Measurements from ENCODE around the gene PAOX. TPM values are rescaled to one million over a fixed set of nuclear protein-coding genes. Genes with fewer than 3 reads are reported as not detected.

The PAOX gene
- total and polyA plus RNA-seq, 2 of the 4 experiments (the other 2 are of a cell fraction) = 3.8 to 4.5 TPM

GRCh38 chr10:133346413-133346812 is 32.6 kb upstream of the PAOX start:
- POLR2A ChIA-PET (ENCODE audit: unreplicated experiment) = no interaction called here

More at GRCh38 chr10:133346413-133346812, 32.6 kb upstream of the PAOX start:
- H3K36me3 ChIP-seq (ENCODE audit: control insufficient read depth, insufficient read depth, low read length) = no peaks in the 10 kb centered on the region
- no peak overlapping the region for H2AK9ac ChIP-seq (replicated peaks; ENCODE audit: low read depth, low read length, poor library complexity)
- no TSS peak for BruUV-seq (replicated peaks)
- H3K14ac ChIP-seq (replicated peaks; ENCODE audit: low read depth, low read length) = no peak overlapping the region
- no peak overlapping the region for H4K91ac ChIP-seq (ENCODE audit: insufficient read depth, low read depth, low read length)
- CTCF ChIA-PET = interaction anchor here (0.7 kb wide), 1 partner anchor 166 kb away, joined by 3 read pairs; no protein-coding TSS in a partner anchor
- no peak overlapping the region for H3K4me3 ChIP-seq (ENCODE audit: insufficient read depth, low read depth, low read length)
- H2BK120ac ChIP-seq (ENCODE audit: low read depth, low read length) = no peak overlapping the region
- DNase-seq (no peak), ATAC-seq (ENCODE audit: low read depth) (no peak)
- H3K27ac ChIP-seq (ENCODE audit: insufficient read depth, low read length) = no peak overlapping the region
- no peak overlapping the region for H2BK20ac ChIP-seq (ENCODE audit: low read depth, low read length)
- no peak overlapping the region for H3K4me2 ChIP-seq (ENCODE audit: low read depth, low read length)
- TF ChIP-seq NFE2L2 (IDR thresholded peaks at IDR 0.05; ENCODE audit: low read depth, low read length) (no peak), MAFK (IDR thresholded peaks at IDR 0.05; ENCODE audit: low read depth, low read length) (no peak), CTCF (conservative IDR thresholded peaks at IDR 0.05; ENCODE audit: low read depth, low read length) (no peak), RCOR1 (IDR thresholded peaks at IDR 0.05; ENCODE audit: insufficient replicate concordance, low read length) (no peak), MAZ (IDR thresholded peaks at IDR 0.05; ENCODE audit: borderline replicate concordance, low read depth, low read length) (no peak), POLR2A (IDR thresholded peaks at IDR 0.05; ENCODE audit: low read depth, low read length) (no peak), SMC3 (IDR thresholded peaks at IDR 0.05; ENCODE audit: low read depth, low read length) (no peak), BHLHE40 (IDR thresholded peaks at IDR 0.05; ENCODE audit: low read depth, low read length) (no peak), RAD21 (IDR thresholded peaks at IDR 0.05; ENCODE audit: low read length) (no peak), CEBPB (IDR thresholded peaks at IDR 0.05; ENCODE audit: low read depth, low read length) (no peak), FOS (IDR thresholded peaks at IDR 0.05; ENCODE audit: low read depth, low read length) (no peak), USF2 (IDR thresholded peaks at IDR 0.05; ENCODE audit: low read depth, low read length) (no peak), RFX5 (IDR thresholded peaks at IDR 0.05; ENCODE audit: low read depth, low read length) (no peak)
- peaks cover 18% of the 10 kb centered on the region for H3K27me3 ChIP-seq (ENCODE audit: control insufficient read depth, insufficient read depth, low read length)
- H2AK5ac ChIP-seq (ENCODE audit: low read depth, low read length) = no peak overlapping the region
- no peak overlapping the region for H2AFZ ChIP-seq (replicated peaks; ENCODE audit: low read length, poor library complexity)
- 58% methylated on average over 7 of the region's 11 CpGs; no CpG with 5 or more reads in 1 of the 2 experiments for WGBS, 2 experiments (ENCODE audit: extremely low coverage in 2 of 2, insufficient read length in 1 of 2)
- H3K4me1 ChIP-seq (ENCODE audit: control insufficient read depth, insufficient read depth, low read length) = no peaks in the 10 kb centered on the region
- H3K23ac ChIP-seq (ENCODE audit: low read depth, low read length) = no peak overlapping the region
- no peak overlapping the region for H3K56ac ChIP-seq (ENCODE audit: extremely low read depth, insufficient read depth, low read length)
- intact Hi-C loops (cut with micrococcal nuclease) = no loop called here
- no peak overlapping the region for H3K4ac ChIP-seq (ENCODE audit: low read depth, low read length)
- no peak overlapping the region for H2BK5ac ChIP-seq (ENCODE audit: low read depth, low read length, poor library complexity, severe bottlenecking)
- H3K18ac ChIP-seq (ENCODE audit: low read depth, low read length) = no peak overlapping the region
- H3K9me1 ChIP-seq (ENCODE audit: insufficient read depth, low read length) = 0 out of 2 replicates have a peak, but pooled peaks cover 5% of the 10 kb centered on the region
- no peak overlapping the region for H3K9ac ChIP-seq (ENCODE audit: low read depth, low read length)
- no peaks in the 10 kb centered on the region for H3K9me3 ChIP-seq (ENCODE audit: control insufficient read depth, insufficient read depth, low read length)
- in situ Hi-C loops (cut with MboI; ENCODE audit: low sequenced_read_pairs) = no loop called here
- no peak overlapping the region for H4K8ac ChIP-seq (ENCODE audit: low read depth in 2 of 2, low read length in 2 of 2)
- H2BK15ac ChIP-seq (ENCODE audit: low read depth, low read length) = no peak overlapping the region
- H3K79me1 ChIP-seq (ENCODE audit: low read depth in 1 of 2, low read length in 2 of 2) = no peaks in the 10 kb centered on the region
- H4K5ac ChIP-seq (ENCODE audit: low read depth, low read length) = no peak overlapping the region
- dilution Hi-C loops (cut with HindIII; ENCODE audit: low sequenced_read_pairs, unreplicated experiment) = no loop called here
- no peaks in the 10 kb centered on the region for H4K20me1 ChIP-seq (ENCODE audit: insufficient read depth, low read length)
